Amniotic stem cell (primary cell): ENCODE data around the gene CSPG5.

ENCODE experiments used
- DNase-seq: peaks from one replicate; lab custom pipeline; 2025; lab: John Stamatoyannopoulos, UW

Gene CSPG5

GRCh38 chr3:47536967-47537366, 41.7 kb downstream of the CSPG5 start:
- no peak for DNase-seq

GRCh38 chr3:47536221-47536891, 42.3 kb downstream of the CSPG5 start:
- DNase-seq, result no peak

GRCh38 chr3:47533996-47534454, 44.6 kb downstream of the CSPG5 start:
- DNase-seq, result no peak

- DNase-seq, result no peak
Measured at GRCh38 chr3:47533481-47533880, 45.2 kb downstream of the CSPG5 start.

- DNase-seq, result no peak
Measured at GRCh38 chr3:47527952-47528725, 50.5 kb downstream of the CSPG5 start.

- no peak for DNase-seq
Measured at GRCh38 chr3:47525617-47526016, 53.0 kb downstream of the CSPG5 start.

- no peak for DNase-seq
Measured at GRCh38 chr3:47523310-47524073, 55.2 kb downstream of the CSPG5 start.

- DNase-seq, result peak; percentile 79
Measured at GRCh38 chr3:47522082-47522987, 56.3 kb downstream of the CSPG5 start.

GRCh38 chr3:47520756-47521155, 57.9 kb downstream of the CSPG5 start:
- no peak for DNase-seq

GRCh38 chr3:47517937-47518336, 60.7 kb downstream of the CSPG5 start:
- DNase-seq, result no peak

GRCh38 chr3:47515864-47516319, 62.8 kb downstream of the CSPG5 start:
- DNase-seq, result no peak

- DNase-seq, result no peak
Measured at GRCh38 chr3:47515100-47515499, 63.6 kb downstream of the CSPG5 start.

GRCh38 chr3:47513125-47513929, 65.3 kb downstream of the CSPG5 start, which contains the start of gene ELP6:
Gene ELP6 (minus strand): TSS chr3:47513712. CDS start chr3:47513590, 122 bp downstream.
- peak; percentile 92 for DNase-seq

GRCh38 chr3:47512416-47513124, 66.1 kb downstream of the CSPG5 start:
- no peak for DNase-seq
